Measurements from ENCODE around the gene CNPY1.

The CNPY1 gene

DNA sequence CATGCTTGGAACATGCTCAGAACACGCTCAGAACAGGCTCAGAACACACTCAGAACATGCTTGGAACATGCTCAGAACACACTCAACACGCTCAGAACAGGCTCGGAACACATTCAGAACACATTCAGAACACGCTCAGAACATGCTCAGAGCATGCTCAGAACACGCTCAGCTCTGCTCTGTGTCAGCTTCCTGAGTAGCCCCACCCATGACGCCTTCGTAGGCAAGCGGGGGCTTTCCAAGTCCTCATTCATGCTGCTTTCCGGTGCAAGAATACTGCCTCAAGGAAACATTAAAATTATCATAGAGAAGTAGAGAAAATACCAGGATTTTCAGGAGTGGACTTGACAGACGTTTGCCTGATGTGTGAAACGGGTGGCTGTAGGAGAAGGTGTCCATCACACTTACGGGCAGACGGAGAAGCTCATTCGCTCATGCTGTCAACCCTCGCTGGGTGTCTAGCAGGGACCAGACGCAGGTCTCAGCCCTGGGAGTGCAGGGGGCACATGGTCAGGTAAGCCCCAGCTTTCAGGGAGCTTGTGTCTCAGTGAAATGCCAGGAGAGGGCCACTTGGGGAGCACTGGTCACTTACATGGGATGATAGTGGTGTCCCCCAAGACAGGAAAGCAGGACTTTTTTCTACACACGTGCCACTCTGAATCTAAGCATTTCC lies 63.7 kb downstream of the CNPY1 start:
- TF ChIP-seq, protein P1, sequence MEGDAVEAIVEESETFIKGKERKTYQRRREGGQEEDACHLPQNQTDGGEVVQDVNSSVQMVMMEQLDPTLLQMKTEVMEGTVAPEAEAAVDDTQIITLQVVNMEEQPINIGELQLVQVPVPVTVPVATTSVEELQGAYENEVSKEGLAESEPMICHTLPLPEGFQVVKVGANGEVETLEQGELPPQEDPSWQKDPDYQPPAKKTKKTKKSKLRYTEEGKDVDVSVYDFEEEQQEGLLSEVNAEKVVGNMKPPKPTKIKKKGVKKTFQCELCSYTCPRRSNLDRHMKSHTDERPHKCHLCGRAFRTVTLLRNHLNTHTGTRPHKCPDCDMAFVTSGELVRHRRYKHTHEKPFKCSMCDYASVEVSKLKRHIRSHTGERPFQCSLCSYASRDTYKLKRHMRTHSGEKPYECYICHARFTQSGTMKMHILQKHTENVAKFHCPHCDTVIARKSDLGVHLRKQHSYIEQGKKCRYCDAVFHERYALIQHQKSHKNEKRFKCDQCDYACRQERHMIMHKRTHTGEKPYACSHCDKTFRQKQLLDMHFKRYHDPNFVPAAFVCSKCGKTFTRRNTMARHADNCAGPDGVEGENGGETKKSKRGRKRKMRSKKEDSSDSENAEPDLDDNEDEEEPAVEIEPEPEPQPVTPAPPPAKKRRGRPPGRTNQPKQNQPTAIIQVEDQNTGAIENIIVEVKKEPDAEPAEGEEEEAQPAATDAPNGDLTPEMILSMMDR (IDR thresholded peaks at IDR 0.05; ENCODE audit: low read depth, low read length): no peak

DNA sequence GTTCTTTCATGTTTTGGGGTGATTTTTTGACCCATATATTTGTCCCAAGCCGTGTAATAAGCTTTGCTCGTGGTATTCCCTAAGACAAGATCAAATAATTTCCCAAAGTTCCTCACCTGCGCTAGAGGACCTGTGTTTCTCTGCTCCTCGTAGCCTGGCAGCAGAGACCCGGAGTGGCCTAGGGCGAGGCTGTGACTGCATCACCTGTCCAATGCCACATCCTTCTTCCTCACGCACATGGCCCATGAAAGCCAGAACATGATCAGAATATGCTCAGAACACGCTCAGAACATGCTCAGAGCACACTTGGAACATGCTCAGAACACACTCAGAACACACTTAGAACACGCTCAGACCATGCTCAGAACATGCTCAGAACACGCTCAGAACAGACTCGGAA lies 64.6 kb downstream of the CNPY1 start:
- H3K4me3 ChIP-seq (ENCODE audit: low read depth, low read length): no peak overlapping the region
- TF ChIP-seq, protein P1 (IDR thresholded peaks at IDR 0.05; ENCODE audit: low read depth, low read length): no peak

More for the DNA sequence above, 63.7 kb downstream of the CNPY1 start:
- no peak overlapping the region for H3K4me3 ChIP-seq (ENCODE audit: low read depth, low read length)

DNA sequence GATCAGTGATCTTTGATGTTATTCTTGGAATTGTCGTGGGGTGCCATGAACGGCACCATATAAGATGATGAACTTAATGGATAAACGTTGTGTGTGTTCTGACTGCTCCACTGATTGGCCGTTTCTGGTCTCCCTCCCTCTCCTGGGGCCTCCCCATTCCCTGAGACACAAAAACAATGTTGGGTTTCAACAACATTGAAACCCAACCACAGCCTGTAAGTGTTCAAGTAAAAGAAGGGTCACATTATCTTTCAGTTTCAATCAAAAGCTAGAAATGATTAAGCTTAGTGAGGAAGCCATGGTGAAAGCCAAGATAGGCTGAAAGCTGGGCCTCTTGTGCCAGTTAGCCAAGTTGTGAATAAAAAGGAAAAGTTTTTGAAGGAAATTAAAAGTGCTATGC lies 68.9 kb downstream of the CNPY1 start:
- TF ChIP-seq, protein P1 (IDR thresholded peaks at IDR 0.05; ENCODE audit: low read depth, low read length): no peak
- no peak overlapping the region for H3K4me3 ChIP-seq (ENCODE audit: low read depth, low read length)

DNA sequence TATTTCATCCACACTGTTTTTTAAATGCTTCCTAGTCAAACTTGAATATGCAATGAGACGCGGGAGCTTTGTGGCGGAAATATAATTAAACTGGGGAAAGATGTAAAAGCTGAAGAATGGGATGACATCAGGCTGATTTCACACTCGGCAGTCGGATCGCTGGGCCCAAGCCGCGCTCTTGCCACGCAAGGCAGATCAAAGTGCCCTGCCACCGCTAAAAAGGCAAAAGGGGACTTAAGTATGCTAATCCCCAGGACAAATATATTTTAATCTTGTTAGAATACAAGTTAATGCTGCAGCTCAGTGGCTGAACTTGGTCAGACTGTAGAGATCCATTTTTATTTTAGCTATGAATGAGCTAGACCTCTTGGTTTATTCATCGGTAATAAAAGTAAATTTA lies 74.6 kb downstream of the CNPY1 start:
- TF ChIP-seq, protein P1 (IDR thresholded peaks at IDR 0.05; ENCODE audit: low read depth, low read length): no peak
- no peak overlapping the region for H3K4me3 ChIP-seq (ENCODE audit: low read depth, low read length)

DNA sequence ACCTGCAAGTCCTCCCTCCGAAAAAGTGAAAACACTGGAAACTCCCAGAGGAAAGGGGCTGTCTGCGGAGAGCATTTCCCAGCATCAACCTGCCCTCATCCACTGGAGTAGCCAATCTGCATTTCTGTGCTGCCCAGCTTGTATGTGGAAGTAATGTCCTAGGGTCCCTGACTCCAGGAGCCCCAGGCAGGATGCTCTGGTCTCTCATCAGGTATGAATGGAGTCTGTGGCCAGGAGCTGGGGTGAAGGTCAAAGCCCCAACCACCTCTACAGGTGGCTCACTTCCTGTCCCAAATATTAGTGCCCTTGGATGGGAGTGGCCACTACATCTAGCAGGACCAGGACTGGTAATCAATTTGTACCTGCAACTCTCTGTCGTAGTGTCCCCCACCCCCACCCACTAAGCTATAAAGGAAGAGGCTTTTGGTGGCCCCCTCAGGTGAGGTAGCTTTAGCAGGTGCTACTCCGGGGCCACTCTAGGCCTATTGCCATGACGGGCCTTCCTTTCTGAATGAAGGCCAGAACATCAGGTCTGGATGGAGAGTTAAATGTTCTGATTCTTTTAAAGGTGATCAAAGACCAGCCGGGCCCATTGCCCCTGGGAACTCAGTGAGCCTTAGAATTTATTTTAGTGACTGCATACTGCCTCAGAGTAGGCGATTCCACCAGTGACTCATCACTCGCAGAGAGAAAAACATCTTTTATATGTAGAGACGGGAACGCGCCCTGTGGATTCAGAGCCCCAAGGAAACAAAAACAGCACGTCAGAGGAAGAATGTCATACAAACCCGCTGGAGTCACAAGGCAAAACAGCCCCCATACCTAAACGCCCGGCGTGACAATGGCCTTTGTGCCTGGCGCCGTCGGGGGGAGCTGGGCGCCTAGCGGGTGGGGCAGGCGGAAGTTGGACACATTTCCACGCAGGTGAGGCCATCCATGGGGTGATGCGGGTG lies 75.4 kb downstream of the CNPY1 start:
- H3K4me3 ChIP-seq (ENCODE audit: low read depth, low read length): no peak overlapping the region
- TF ChIP-seq, protein P1 (IDR thresholded peaks at IDR 0.05; ENCODE audit: low read depth, low read length): no peak

DNA sequence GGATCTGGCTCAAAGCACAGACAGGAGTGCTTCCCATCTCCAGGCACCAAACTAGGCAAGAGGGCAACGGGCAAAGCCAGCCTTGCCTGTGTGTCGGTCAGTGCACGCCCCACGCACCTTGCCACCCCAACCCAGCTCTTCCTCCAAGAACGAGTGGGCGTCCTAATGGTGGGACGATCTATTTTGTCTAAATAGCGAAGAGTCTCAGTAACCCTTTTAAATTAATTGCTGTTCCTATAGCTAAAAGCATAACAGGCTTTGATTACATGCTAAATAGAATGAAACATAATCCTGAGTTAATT lies 76.2 kb downstream of the CNPY1 start:
- TF ChIP-seq, protein P1 (IDR thresholded peaks at IDR 0.05; ENCODE audit: low read depth, low read length): no peak
- no peak overlapping the region for H3K4me3 ChIP-seq (ENCODE audit: low read depth, low read length)
